Spleen (tissue), 7 donors: ENCODE data around the gene EFR3B.

Experiments
- POLR2A ChIP-seq, 3 donors: fragments of 450-650 bp; IDR thresholded peaks; one replicate each; pipeline ENCODE4 v1.5.1; 2017; ENCODE audit warnings: antibody characterized with exemption in 3 of 3, mild to moderate bottlenecking in 1 of 3
- POLR2AphosphoS5 ChIP-seq, 3 donors: sonication (generic); formaldehyde crosslinking; IDR thresholded peaks; one replicate each; pipeline ENCODE4 v1.5.1; 2017; ENCODE audit warnings: antibody characterized with exemption in 3 of 3
- TF ChIP-seq, protein P1 (sequence below), 11 experiments: fragments of 200-600 bp in 7 of 11; fragments of 450-650 bp in 4 of 11; sonication (generic) in 4 of 11; IDR thresholded peaks in 8 of 11; conservative IDR thresholded peaks in 3 of 11; 1 replicate in 7 of 11; 2 replicates in 4 of 11; pipeline versions ENCODE4 v1.4.0 to v1.8.0; 2016 to 2021; ENCODE audit warnings: antibody characterized with exemption in 11 of 11, inconsistent platforms in 4 of 11, mild to moderate bottlenecking in 1 of 11
- donor health status: DM: no; HTN: no; CAD: no; lungs with moderate emphysema.
- donor health status: DM: no; HTN: no; CAD: no.
- donor health status: DM: no; HTN: no; CAD: no.

DNA sequence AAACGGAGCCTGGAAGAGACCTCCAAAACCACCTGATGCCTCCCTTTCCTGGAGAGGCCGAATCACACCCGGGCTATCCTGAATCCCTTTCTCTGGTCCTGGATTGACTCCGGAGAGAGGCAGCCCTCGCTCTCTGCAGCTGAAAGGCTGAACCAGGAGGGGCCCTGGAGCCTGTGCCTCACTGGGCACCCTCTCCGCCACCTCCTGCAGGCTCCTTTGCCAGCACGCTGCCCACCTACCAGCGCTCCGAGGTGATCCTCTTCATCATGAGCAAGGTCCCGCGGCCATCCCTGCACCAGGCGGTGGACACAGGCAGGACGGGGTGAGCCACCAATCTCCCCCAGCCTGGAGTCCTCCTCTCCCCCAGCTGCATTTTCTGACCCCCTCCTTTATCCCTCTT is 90.8 kb downstream of the EFR3B start:
- TF ChIP-seq, protein P1, sequence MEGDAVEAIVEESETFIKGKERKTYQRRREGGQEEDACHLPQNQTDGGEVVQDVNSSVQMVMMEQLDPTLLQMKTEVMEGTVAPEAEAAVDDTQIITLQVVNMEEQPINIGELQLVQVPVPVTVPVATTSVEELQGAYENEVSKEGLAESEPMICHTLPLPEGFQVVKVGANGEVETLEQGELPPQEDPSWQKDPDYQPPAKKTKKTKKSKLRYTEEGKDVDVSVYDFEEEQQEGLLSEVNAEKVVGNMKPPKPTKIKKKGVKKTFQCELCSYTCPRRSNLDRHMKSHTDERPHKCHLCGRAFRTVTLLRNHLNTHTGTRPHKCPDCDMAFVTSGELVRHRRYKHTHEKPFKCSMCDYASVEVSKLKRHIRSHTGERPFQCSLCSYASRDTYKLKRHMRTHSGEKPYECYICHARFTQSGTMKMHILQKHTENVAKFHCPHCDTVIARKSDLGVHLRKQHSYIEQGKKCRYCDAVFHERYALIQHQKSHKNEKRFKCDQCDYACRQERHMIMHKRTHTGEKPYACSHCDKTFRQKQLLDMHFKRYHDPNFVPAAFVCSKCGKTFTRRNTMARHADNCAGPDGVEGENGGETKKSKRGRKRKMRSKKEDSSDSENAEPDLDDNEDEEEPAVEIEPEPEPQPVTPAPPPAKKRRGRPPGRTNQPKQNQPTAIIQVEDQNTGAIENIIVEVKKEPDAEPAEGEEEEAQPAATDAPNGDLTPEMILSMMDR (IDR thresholded peaks at IDR 0.05 in 8 of 11, conservative IDR thresholded peaks at IDR 0.05 in 3 of 11), result no peak
- no peak for TF ChIP-seq POLR2AphosphoS5 (IDR thresholded peaks at IDR 0.05)
- no peak for TF ChIP-seq POLR2A (IDR thresholded peaks at IDR 0.05)
